Spleen (tissue), 7 donors: ENCODE data around the gene RPAP2.

Experiments
- CTCF ChIP-seq, 11 experiments: fragments of 200-600 bp in 7 of 11; fragments of 450-650 bp in 4 of 11; sonication (generic) in 4 of 11; IDR thresholded peaks in 8 of 11; conservative IDR thresholded peaks in 3 of 11; 1 replicate in 7 of 11; 2 replicates in 4 of 11; pipeline versions ENCODE4 v1.4.0 to v1.8.0; 2016 to 2021; ENCODE audit warnings: antibody characterized with exemption in 11 of 11, inconsistent platforms in 4 of 11, mild to moderate bottlenecking in 1 of 11
- POLR2A ChIP-seq, 3 donors: fragments of 450-650 bp; IDR thresholded peaks; one replicate each; pipeline ENCODE4 v1.5.1; 2017; ENCODE audit warnings: antibody characterized with exemption in 3 of 3, mild to moderate bottlenecking in 1 of 3
- POLR2AphosphoS5 ChIP-seq, 3 donors: sonication (generic); formaldehyde crosslinking; IDR thresholded peaks; one replicate each; pipeline ENCODE4 v1.5.1; 2017; ENCODE audit warnings: antibody characterized with exemption in 3 of 3
- donor health status: DM: no; HTN: no; CAD: no; lungs with moderate emphysema.
- donor health status: DM: no; HTN: no; CAD: no.
- donor health status: DM: no; HTN: no; CAD: no.

DNA sequence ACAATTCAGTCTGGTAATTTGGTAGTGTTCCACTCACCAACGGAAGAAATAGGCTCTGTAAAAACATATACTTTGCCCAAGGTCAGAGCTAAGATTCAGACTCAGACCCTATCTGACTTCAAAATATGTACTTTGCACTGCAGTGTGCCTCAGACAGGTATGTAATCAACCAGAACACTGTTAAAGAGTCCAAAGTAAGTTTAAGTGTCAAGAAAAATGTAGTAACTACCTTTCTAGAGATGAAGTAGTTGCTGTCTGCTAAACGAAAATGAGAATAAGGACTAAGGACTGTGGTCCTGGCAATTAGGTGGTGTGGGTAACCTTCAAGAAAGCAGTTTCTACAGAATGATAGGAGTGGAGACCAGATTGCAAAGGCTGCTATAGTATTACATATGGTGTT, 61.1 kb downstream of the RPAP2 start:
- TF ChIP-seq CTCF (IDR thresholded peaks at IDR 0.05 in 8 of 11, conservative IDR thresholded peaks at IDR 0.05 in 3 of 11) (no peak), POLR2A (IDR thresholded peaks at IDR 0.05) (no peak), POLR2AphosphoS5 (IDR thresholded peaks at IDR 0.05) (no peak)
